ENCODE data around the gene ADAMTS2.

ADAMTS2 gene

DNA sequence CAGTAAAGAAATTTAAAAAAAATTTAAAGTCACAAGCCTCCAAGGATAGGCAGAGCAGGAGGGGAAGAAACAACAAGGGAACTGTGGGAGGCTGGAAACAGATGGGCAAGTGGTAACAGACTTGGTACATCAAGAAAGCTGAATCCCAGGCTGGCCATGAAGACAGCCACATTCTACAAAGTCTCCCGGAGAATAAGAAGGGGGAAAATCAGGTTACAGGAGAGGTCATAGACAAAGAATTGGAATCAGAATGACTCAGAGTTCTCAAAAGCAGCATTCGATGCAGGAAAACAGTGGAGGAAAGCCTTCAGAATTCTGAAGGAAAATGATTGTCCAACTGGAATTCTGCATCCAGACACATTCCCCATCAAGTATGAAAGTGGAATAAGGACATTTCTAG is 129.7 kb downstream of the ADAMTS2 start:
- DNase-seq (ENCODE audit: low read depth): no peak

DNA sequence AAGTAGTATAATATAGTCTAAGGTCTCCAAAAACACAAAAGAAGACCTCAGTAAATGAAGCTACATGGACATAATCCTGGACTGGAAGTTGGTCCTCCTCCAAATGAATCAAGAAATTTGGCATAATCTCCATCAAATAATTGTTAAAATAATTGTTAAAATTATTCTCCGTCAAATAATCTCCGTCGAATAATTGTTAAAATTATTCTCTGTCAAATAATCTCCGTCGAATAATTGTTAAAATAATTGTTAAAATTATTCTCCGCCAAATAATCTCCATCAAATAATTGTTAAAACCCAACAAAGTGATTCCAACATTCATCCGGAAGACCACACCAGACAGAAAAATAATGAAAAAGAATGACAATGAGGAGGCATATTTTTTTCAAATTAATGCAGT is 130.6 kb downstream of the ADAMTS2 start:
- no peak for DNase-seq (ENCODE audit: low read depth)

DNA sequence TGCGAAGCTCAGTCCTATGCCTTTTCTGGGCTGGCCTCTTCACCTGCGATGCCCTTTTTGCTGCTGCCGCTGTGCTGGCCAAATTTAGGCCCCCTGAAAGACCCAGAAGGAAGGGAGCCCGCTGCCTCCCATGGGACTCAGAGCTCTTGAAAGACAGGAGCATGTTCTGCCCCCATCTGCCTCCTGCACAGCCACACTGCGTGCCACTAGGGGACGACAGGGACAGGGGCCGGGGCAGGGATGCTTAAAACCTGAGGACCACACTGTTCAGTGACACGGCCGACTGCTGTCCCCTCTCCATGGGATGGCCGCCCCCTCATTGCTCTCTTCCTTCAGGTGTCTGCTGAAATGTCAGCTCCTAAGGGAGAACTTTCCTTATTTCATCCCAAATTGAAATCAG is 132.4 kb downstream of the ADAMTS2 start:
- no peak for DNase-seq (ENCODE audit: low read depth)

DNA sequence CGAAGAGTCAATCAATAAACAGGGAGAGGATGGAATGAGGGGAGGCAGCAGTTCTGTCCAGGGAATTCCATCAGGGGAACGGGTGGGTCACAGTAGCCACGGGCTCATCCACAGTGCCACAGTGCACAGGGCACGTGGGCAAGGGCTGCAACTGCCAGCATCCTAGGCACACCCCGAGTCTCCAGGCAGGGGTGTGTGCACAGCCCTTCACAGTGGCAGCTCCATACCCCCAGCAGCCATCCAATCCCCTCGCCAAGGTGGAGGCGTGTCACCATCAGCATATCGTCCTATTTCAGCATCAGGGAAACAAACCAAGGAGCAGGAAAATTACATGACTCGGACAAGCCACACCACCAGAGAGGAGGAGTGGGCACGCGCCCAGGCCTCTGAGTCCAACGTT is 133.6 kb downstream of the ADAMTS2 start:
- DNase-seq (ENCODE audit: low read depth): no peak

DNA sequence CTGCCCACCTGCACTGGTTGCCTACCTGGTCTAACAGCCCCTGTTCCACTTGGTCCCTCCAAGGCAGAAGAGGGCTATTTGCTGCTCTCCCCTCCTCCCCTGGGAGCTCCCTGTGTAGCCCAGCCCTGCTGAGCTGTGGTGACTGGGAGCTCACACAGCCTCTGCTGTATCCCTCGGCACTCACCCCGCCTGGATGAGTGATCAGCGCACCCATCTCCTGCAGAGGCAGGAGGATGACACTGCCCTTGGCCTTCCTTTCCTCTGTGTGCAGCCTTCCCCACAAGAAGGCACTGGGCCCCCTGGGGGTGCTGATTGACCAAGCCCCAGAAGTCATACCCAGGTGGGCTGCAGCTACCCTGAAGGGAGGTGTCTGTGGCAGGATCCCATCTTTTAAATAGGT is 134.2 kb downstream of the ADAMTS2 start:
- DNase-seq (ENCODE audit: low read depth): no peak

DNA sequence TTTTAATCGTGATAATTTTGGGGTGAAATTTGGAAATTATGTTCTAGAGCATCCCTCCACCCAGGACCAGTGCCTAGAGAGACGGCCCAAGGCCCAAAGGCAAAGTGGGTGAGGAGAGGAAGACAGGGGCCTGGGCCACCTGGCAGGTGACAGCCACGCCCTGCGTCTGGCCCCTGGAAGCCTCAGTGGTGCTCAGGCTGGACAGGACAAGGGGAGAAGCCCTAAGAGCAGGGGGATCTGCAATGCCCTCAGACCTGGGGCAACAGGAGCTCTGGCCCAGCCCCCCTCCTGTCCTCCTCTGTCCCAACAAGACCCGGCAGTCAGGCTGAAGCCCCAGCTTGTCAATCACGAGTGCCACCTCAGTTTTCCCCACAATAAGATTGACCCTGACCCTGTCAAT is 134.8 kb downstream of the ADAMTS2 start:
- DNase-seq (ENCODE audit: low read depth): no peak

DNA sequence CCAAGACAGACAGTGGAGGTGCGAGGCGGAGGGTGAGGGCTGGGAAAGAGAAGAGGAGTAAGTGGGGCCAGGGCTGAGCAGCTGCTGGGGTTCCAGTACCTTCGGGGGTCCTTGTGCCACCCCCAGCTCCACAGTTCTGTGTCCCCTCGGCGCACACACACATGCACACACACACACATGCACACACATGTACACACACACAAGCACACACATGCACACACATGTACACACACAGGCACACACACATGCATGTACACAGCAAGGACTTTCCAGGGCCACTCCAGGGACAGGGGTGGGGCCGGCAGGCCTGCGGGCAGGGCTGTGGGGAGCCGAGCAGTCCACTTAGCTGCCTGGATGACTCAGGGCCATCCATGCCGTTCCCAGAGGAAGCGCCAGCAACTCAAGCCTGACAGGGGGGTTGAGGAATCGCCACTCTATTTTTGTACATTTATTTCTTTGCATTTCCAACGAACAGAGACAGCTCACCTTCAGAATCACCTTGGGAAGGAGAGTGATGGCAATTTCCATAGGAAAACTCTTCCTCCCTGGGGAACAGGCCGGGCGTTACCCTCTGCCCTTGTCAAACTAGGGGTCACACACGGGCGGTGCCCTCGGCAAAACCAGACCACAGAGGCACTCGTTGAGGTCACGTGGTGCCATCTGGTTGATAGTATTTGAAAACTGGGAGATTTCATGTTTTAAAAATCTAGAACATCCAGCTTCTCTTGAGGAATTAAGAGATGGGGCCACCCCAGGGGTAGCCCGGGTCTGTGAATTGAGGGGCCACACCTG is 135.7 kb downstream of the ADAMTS2 start:
- DNase-seq (ENCODE audit: low read depth): no peak

DNA sequence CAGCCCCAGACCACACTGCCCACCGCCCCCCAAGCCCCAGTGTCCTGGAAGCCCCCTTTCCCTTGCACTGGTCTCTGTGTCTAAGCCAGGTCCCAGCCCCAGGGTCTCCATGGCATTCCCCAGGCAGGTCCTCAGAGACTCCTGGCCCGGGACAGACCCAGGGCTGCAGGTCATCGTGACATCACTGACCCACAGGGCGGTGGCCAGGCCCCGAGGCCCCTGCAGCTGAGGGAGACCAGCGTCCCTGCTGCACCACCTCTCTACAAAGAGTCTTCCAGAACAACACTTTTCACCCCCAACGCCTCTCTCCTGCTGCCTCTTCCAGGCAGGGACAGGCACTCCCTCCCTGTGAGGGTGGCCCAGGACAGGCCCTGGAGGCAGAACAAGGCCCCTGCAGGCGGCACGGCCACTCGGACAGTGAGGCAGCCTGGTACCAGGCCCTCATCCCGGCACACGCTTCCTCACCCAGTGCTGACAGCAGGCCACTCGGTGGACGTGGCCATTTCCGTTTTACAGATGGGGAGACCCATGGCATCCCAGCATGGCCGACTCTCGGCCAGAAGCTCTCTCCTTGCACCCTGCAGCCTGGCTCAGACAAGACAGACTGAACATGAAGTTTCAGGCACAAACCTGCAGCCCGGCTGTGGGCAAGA is 136.4 kb downstream of the ADAMTS2 start:
- DNase-seq (ENCODE audit: low read depth): no peak

DNA sequence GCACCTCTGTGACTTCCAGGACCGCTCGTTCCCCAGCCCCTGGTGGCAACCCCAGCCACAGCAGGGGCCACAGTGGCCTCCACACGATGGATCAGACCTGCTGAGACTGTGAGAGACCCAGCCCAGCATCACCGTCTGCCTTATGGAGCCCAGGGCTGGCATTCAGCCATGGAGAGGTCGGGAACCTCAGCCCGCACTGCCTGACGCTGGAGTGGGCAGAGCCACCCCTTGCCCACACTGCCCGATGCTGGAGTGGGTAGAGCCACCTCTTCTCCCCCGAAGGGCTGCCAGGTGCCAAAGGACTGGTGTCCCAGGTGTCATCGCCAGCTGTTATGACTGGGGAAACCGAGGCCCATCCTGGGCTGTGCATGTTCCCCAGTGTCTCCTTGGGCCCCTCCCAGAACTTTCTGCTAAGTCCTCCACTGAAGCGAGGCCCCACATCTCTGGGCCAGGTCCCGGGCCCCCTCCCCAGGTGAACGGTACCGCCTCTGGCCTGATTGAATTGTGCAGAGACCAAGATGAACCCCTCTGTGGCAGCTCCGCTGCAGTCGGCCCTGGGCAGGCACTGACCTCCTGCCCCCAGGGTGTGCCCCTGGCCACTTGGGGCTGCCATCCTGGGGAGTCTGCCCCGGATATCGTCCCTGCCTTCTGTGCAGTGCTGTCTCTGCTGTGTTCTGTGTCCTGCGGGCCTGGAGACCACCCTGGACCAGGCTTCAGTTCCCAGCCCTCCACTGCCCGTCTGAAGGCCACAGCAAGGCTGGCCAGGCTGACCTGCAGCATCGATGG is 137.1 kb downstream of the ADAMTS2 start:
- no peak for DNase-seq (ENCODE audit: low read depth)

DNA sequence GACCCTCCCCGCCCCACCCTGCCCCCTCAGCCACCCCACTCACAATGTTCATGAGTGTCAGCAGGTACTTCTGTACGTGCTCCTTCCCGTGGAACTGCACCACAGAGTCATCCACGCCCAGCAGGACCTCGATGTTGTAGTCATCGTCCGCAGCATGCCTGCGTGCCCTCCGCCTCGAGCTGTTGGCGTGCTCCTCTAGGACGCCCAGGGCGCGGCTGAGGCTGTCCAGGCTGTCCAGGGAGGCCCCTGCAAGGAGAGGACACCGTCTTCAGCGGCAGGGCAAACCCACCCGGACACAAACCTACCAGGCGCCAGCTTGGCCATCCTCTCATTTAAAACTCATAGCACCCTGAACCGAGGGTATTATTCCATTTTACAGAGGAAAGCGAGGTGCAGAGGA is 137.8 kb downstream of the ADAMTS2 start:
- DNase-seq (ENCODE audit: low read depth): no peak

DNA sequence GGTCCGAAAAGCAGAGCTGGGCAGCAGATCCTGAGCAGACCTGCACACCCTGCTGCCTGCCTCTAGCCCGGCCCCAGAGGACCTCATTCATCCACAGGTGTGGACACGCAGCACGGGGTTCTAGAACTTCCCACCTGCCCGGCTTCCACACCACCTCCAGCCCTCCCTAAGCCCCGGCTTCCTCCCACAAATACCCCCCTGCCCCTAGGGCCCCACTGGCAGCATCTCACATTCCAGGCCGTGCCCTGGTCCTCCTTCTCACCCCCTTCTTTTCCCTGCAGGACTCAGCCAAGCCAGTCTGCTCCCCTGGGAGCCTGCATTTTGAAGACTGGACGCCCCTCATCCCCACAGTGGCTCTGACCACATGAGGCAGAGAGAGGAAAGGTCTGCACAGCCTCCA is 138.9 kb downstream of the ADAMTS2 start:
- DNase-seq (ENCODE audit: low read depth): no peak

DNA sequence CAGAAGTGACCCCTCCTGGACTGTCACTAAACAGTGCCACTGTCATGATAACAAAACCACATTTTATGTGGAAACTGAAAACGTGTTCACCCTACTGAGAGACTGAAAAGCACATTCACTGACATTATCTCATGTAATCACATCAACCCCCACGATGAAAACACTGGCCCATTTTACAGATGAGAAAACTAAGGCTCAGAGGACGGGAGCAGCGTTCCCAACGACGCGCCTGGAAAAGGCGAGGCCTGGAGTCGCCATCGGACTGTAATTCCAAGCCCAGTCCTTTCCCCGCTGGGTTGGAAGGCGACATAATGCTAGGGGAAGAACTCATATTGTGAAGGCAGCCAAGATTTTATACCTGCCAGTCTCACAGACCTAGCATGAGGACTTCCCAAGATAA is 140.0 kb downstream of the ADAMTS2 start:
- no peak for DNase-seq (ENCODE audit: low read depth)

DNA sequence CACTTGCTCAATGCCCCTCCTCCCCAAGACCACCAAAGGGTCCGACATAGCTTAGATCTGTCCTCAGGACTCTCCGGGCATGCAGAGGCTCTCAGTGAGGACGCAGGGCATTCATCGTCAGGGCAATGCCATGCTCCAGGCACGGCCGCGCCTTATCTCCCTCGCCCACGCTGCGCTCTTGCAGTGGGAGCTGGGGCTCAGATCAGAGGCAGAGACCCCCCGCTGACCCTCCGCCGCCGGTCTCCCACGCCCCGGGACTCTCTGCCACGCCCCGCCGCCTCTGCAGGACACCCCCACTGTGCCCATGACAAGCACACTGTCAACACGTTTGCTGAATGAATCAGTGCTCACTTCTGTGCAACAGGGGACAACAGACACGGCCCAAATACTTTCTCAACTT is 140.7 kb downstream of the ADAMTS2 start:
- DNase-seq (ENCODE audit: low read depth): no peak

DNA sequence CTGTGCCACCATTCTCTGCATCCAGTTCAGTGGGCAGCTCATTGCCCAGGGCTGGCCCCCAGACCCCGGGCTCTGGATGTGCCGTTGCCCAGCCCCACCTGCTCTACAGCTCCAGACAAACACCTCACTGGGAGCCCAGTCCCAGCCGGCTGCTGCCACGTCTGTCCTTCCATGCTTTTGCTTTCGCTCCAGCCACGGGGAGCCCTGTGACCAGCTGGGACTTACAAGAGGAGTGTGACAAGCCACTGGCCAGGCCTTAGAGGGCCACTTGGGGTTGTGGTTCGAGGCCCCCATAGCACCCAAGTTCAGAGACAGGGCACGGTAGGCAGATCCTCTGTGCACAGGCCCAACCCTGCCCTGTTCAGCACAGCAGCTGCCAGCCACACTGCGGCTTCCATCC is 142.0 kb downstream of the ADAMTS2 start:
- DNase-seq (ENCODE audit: low read depth): no peak

DNA sequence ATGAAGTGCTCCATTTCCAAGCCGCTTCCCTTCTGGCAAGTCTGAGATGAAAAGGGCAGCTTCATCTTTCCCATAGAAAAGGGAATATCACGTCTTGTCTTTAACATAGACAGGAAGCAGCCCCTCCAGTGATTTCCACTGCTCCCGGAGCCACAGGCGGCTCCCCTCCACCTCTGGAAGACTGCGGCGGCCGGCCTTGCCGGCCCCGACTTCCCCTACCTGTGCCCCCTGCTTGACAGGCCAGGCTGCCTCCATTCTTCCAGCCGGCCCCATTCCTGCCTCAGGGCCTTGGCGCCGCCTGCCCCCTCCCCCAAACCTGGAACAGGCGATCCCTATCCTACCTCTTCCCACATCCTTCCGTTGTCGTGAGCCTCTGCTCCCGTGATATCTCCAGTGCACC is 143.3 kb downstream of the ADAMTS2 start:
- DNase-seq (ENCODE audit: low read depth): no peak

DNA sequence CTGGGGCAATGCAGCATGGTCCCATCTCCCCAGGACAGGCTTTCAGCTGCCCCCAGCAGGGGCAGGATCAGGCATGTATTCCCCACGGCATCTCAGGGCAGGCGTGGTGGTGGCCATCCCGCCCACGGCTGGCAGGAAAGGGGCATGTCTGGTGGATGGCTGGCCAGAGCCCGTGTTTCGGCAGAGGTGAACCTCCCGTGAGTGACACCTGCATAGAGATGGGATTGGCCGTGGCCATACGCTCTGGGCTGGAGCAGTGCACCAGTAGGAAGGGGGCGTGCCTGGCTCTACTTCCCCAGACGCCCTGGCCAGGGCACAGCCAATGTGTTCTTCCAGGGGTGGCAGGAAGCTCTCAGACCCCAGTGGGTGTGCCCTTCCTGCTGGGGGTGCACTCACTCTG is 146.0 kb downstream of the ADAMTS2 start:
- DNase-seq (ENCODE audit: low read depth): no peak

DNA sequence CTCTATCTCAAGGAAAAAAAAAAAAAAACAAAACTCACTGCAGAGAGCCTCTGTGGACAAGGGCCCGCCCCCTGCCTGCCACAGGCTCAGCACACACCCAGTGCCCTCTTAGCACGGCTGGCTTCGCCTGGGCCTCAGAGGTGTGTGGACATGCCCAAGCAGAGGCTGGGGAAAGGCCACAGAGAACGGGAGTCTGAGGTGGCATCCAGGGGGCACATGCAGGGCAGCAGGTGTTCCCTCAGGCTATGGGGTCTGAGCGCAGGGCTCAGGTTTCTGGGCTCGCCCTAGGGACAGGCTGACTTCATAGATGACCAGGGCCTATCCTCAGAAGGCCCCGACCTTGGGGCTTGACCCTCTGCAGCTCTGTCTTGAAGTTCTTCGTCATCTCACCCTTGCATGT is 146.4 kb downstream of the ADAMTS2 start:
- DNase-seq (ENCODE audit: low read depth): no peak

DNA sequence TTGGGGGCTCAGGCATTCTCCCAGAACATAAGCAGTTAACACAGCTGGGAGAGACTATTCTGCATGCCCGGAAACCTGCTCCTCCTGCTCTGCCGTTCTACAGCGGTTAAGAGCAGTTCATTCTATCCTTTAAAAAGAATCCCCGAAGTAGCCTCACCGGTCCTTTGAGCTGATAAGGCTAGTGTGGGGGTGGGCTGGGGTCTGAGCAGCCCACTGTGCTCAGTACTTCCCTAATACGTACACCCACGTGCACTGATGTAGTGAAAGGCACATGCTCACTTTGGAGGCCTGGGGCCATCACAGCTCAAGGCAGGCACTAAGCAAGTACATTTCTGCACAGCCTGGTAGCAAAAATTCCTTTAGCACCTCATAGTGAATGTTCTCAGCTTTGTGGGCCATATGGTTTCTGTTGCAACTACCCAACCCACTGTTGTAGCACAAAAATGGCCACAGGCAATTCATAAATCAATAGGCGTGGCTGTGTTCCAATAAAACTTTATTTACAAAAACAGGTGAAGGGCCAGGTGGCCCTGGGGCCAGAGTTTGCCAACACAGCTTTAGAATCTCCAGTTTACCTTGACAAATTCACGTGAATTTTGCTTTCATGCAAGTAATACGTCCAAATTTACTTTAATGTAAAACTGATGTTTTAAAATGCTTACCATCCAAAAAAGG is 148.7 kb downstream of the ADAMTS2 start:
- no peak for DNase-seq (ENCODE audit: low read depth)

DNA sequence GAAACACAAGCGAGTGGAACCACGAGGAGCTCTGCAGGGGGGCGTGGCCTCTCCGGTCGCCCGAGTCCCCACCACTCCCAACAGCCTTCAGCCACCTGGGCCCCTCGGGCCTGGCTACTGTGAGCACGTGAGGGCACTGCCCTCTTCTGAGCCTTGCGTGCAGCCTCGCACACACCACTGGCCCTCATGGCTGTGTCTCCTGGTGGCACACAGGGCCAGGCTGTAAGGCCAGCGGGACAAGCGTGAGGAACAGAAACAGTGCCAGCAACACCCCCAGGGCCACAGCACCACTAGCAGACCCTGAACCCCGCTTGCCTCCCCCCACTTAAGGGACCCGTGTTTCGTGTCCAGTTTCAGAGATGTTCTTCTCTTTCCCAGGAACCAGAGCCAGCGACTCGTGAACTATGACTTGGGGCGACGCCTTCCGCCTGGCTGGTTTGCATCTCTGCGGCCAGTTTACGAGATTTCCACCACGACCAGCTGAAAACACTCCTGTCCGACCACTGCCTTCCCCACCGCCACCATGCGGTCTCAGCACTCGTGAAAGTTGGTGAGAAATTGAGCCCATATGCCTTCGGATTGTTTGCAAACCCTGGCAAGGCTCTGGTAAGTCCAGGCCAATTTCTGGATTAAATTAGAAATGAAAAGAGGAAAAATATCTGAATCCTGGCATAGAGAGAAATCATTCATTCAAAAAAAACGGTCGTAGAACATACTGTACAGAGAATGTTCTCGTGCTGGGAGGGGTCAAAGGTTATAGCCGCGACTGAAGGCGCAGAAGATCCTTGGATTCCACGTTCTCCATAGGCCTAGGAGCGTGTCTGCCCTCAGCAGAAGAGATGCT is 149.5 kb downstream of the ADAMTS2 start:
- DNase-seq (ENCODE audit: low read depth): no peak

DNA sequence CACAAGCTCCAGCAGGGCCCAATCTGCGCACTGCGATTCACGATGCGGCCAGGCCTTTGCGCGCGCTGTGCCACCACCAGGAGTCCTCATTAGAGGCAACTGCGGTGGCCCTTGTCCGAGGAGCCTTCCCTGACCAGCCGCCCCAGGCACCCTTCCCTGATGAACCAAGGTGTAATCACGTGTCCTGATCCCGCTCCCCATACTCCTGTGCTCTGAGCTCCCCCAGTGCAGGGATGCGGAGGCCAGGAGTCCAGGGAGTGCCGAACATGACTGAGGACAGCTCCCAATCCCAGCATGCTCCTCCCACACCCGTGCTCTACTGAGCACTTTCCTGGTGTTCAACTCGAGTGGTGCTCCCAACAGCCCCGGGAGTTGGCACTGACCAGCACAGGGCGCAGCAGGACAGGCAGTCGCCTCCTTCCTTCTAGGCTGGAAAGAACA is 150.3 kb downstream of the ADAMTS2 start:
- DNase-seq (ENCODE audit: low read depth): no peak

DNA sequence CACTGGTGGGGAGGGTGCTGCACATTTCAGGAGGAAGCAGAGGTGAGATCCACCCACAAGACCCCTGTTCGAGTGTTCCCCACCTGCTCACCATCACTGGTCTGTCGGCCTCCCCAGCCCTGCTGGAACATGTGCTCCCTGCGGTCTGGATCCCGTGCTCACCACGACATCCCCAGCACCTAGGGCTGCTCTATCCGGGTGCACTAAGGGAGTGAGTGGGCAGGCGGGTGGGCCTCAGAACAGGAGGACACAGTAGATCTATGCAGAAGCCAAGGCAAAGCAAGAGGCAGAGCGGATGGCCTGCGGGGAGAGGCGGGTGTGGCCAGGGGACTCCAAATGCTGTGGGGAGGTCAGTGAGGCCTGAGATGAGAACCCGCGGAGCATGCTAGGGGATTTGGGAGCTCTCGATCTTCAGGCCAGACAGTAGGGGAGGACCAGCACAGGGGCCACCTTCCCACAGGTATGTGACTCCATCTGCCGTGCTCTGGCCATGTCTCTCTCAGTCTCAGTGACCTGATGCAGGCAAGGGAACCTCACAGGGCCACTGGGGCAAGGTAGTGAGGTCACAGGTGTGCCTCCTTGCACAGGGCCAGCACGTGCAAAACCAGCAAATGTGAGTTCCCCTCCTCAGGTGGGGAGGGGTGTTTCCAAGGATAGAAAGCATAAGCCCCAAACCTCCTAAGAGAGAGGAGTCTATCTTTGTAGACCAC is 150.9 kb downstream of the ADAMTS2 start:
- no peak for DNase-seq (ENCODE audit: low read depth)

Data from stimulated activated CD8-positive, alpha-beta memory T cell treated with anti-CD3 and anti-CD28 coated beads, Interleukin-15, amount 100 ng/mL, for 24 hours (primary cell).